GM12801 (cell line): ENCODE data around the gene PPP2R2D.

Source experiments
- TF ChIP-seq, protein P1 (sequence below): IDR thresholded peaks from one replicate; pipeline ENCODE4 v1.5.1; 2011; ENCODE audit warnings: control low read depth; ENCODE audit not compliant: insufficient read length; ENCODE audit errors: extremely low read depth

PPP2R2D gene

DNA sequence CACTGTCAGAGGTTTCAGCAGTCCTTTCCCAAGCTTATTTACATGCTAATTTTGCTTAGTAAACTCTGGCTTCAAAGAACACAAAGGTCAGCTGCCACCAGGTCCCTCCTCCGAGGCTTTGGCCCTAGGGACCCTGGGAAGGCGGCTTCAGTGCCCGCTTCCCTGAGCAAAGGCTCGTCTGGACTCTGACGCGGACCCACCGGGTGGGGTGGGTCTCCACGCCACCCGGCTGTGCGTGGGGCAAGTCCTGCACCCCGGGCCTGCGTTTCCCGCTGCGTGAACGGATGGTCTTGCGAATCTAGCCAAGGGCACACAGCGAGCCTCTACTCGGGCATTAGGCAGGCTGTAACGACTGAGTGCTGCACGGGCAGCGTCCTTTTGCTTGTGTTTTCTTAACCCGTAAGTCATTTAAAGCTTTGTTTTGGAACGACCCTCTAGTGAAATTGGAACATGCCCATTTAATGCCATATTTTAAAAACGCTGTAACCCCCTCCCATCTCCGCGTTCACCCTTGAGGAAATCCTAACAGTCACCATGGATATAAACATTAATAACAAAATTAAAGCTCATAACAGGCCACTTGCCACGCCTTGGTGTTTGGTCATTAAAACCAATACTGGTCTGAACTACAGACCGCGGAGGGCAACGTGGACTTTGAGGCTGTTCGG lies 80.1 kb downstream of the PPP2R2D start:
- TF ChIP-seq, protein P1, sequence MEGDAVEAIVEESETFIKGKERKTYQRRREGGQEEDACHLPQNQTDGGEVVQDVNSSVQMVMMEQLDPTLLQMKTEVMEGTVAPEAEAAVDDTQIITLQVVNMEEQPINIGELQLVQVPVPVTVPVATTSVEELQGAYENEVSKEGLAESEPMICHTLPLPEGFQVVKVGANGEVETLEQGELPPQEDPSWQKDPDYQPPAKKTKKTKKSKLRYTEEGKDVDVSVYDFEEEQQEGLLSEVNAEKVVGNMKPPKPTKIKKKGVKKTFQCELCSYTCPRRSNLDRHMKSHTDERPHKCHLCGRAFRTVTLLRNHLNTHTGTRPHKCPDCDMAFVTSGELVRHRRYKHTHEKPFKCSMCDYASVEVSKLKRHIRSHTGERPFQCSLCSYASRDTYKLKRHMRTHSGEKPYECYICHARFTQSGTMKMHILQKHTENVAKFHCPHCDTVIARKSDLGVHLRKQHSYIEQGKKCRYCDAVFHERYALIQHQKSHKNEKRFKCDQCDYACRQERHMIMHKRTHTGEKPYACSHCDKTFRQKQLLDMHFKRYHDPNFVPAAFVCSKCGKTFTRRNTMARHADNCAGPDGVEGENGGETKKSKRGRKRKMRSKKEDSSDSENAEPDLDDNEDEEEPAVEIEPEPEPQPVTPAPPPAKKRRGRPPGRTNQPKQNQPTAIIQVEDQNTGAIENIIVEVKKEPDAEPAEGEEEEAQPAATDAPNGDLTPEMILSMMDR = no peak

DNA sequence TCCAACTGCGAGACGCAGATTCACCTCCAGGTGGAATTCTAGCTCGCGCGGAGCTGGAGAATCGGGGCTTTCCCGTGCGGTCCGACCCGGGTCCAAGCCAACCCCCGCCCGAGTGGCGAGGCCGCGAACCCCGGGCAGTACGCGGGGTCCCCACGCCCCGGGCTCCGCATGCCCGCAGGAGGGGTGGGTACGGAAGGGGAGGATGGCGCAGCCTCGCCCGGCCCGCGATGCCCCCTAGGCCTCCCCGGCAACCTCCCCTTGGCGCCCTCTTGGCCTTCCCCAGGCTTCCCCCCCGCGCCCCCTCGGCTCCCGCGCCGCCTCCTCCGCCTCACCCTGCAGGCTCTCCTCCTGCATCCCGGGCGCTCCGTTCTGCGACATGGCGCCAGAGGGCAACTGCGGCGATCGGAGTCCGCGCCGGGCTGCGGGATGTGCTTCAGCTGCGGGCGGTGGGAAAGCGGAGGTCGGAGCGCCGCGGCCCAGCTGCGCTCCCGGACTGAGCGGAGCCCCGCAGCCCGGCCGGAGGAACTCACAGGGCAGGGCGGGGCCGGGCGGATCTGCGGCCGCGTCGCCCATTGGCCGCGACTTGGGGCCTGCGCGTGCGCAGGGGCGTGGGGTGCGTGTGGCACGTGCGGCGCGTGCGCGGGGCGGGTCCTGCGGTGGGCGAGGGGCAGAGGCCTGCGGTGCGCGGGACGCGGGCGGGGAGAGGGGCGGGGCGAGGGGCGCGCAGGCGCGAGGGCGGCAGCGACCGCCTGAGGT lies 80.8 kb downstream of the PPP2R2D start, which contains the start of gene BNIP3:
BNIP3 (minus strand) TSS at position 495 of the 756 bp plus-strand sequence; CDS start at position 378, 117 bp downstream.
- TF ChIP-seq, protein P1 = no peak

DNA sequence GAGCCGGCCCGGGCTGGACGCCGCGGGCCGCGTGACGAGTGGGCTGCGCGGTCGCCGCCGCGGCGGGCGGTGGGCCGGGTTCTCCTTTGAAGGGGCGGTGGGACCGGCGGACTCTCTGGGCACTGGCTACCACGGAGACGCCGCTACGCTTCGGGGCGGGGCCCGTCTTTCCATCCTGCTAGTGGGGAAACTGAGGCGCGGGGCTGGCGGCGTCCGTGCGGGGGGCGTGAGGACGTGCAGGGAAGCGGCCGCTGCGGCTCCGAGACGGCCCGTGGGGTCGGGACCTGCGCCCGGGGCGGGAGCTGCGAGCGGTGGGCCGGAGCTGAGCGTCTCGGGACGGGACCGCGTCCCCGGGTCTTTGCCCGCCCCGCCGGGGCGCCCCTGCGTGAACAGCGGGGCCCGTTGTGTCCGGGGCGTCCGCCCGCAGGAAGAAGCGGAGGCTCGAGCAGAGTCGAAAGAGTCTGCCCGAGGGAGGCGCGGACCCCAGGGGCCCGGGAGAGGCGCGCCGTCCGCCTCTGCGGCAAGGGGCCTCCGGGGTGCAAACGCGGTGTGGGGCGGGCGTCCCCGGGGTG lies 81.5 kb downstream of the PPP2R2D start:
- TF ChIP-seq, protein P1 = no peak

DNA sequence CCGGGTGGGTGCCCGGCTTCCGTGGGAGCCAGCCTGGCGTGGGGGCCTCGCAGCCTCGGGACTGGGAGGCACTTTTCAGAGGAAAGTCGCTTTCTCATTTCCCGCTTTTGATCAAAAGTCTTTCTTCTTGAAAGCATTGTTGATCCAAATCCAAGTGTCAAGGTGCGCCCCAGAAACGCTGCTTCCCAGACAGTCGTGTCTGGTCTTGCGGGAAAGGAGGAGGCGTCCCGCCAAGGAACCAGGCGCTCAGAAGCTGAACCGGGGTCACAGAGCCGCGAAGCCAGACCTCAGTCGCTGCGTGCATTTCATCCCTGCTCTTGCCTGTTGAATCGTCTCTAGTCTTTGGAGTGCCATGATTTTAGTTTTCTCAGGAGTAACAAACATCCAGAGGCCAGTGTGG lies 82.0 kb downstream of the PPP2R2D start:
- TF ChIP-seq, protein P1 = no peak

DNA sequence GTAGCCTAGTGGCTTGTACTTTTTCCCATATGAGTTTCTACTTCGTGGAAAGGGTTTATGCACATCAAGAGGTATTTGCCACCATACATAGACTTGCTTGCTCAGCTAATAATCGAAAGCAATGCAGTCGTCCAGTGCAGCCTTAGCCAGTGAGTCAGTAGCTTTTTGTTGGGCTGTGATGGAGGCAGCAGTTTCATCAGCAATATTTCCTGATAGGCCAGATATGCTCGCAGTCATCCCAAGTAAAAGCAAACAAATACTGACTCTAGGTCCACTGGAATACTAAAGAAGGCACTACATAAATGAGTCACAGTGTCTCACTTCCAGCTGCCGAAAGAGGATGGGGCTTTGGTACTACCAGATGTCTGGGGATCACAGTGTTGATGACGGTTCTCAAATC lies 83.0 kb downstream of the PPP2R2D start:
- TF ChIP-seq, protein P1 = no peak

DNA sequence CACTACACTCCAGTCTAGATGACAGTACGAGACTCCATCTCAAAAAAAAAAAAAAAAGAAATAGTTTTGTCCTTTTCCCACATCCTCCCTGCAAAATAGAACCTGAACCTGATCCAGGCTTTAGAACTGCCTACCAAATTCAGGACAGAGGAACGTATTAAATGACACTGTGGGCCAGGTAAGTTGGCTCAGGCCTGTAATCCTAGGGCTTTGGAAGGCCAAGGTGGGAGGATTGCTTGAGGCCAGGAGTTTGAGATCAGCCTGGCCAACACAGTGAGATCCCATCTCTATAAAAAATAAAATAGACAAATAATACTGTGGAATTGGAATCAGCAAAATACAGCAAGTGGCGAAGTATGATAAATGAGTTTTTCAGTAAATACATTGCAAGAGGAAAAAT lies 90.9 kb downstream of the PPP2R2D start:
- TF ChIP-seq, protein P1 = no peak

DNA sequence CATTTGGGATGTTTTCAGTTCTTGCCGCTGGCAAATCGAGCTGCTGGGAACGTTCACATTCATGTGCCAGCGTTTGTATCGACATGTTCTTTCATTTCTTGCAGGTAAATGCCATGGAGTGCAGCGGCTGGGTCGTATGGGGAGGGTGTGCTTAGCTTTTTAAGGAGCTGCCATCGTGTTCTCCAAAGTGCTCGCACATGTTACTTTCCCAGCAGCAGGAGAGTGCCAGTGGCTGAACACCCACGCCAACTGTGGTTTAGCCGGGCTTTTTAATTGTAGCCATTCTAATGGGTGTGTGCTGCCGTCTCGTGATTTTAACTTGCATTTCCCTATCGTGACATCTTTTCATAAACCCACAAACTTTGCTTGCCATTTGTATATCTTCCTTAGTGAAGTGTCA lies 92.5 kb downstream of the PPP2R2D start:
- TF ChIP-seq, protein P1 = no peak
